ENCODE measurements around the gene ANK2.

The ANK2 gene

GRCh38 chr4:113263274-113263673, 213.8 kb downstream of the ANK2 start:
- Histone ChIP-seq H3K79me2 (ENCODE audit: control insufficient read depth, insufficient read depth, low read length) (no peaks in the 10 kb centered on the region), H2BK5ac (ENCODE audit: low read length) (no peak overlapping the region), H3K79me1 (ENCODE audit: low read length) (no peaks in the 10 kb centered on the region), H3K23ac (ENCODE audit: low read length) (no peak overlapping the region), H3K18ac (ENCODE audit: low read length) (no peak overlapping the region), H3K27me3 (ENCODE audit: insufficient read depth, low read length, poor library complexity) (no peaks in the 10 kb centered on the region), H3K9ac (ENCODE audit: low read length) (no peak overlapping the region), H3K4me2 (ENCODE audit: low read length) (no peak overlapping the region), H2BK15ac (replicated peaks; ENCODE audit: low read depth) (no peak overlapping the region), H3K4me1 (ENCODE audit: control insufficient read depth, low read depth, low read length) (no peaks in the 10 kb centered on the region), H3K36me3 (ENCODE audit: control insufficient read depth, insufficient read depth, low read length) (no peaks in the 10 kb centered on the region), H3K4ac (ENCODE audit: low read depth, low read length) (no peak overlapping the region), H2BK120ac (ENCODE audit: low read depth, low read length) (no peak overlapping the region), H2AK5ac (ENCODE audit: low read length) (no peak overlapping the region), H4K8ac (ENCODE audit: low read depth, low read length) (no peak overlapping the region), H3K27ac (ENCODE audit: low read depth, low read length) (no peak overlapping the region), H3K56ac (ENCODE audit: low read length) (no peak overlapping the region), H3K4me3 (ENCODE audit: low read length) (no peak overlapping the region), H4K5ac (ENCODE audit: low read length) (no peak overlapping the region)
- no peak for DNase-seq
- WGBS (ENCODE audit: extremely low coverage, insufficient coverage, low lambda C conversion rate) = 100% methylated on average over 1 of the region's 1 CpG

GRCh38 chr4:113270520-113271319, 221.3 kb downstream of the ANK2 start:
- no peak overlapping the region for H3K4me3 ChIP-seq (ENCODE audit: low read length)
- H3K4ac ChIP-seq (ENCODE audit: low read depth, low read length) = no peak overlapping the region
- no peaks in the 10 kb centered on the region for H3K27me3 ChIP-seq (ENCODE audit: insufficient read depth, low read length, poor library complexity)

GRCh38 chr4:113272523-113272922, 223.1 kb downstream of the ANK2 start:
- Histone ChIP-seq H3K18ac (ENCODE audit: low read length) (no peak overlapping the region), H4K8ac (ENCODE audit: low read depth, low read length) (no peak overlapping the region), H3K27ac (ENCODE audit: low read depth, low read length) (no peak overlapping the region), H4K5ac (ENCODE audit: low read length) (no peak overlapping the region), H2AK5ac (ENCODE audit: low read length) (no peak overlapping the region), H3K56ac (ENCODE audit: low read length) (no peak overlapping the region), H2BK5ac (ENCODE audit: low read length) (no peak overlapping the region), H3K4me3 (ENCODE audit: low read length) (no peak overlapping the region), H2BK15ac (replicated peaks; ENCODE audit: low read depth) (no peak overlapping the region), H3K79me1 (ENCODE audit: low read length) (no peaks in the 10 kb centered on the region), H3K4me2 (ENCODE audit: low read length) (no peak overlapping the region), H3K27me3 (ENCODE audit: insufficient read depth, low read length, poor library complexity) (no peaks in the 10 kb centered on the region), H3K79me2 (ENCODE audit: control insufficient read depth, insufficient read depth, low read length) (no peaks in the 10 kb centered on the region), H3K9ac (ENCODE audit: low read length) (no peak overlapping the region), H3K36me3 (ENCODE audit: control insufficient read depth, insufficient read depth, low read length) (no peaks in the 10 kb centered on the region), H3K4me1 (ENCODE audit: control insufficient read depth, low read depth, low read length) (peaks cover 4% of the 10 kb centered on the region), H3K4ac (ENCODE audit: low read depth, low read length) (no peak overlapping the region), H3K23ac (ENCODE audit: low read length) (no peak overlapping the region), H2BK120ac (ENCODE audit: low read depth, low read length) (no peak overlapping the region)
- DNase-seq = no peak

More at GRCh38 chr4:113270520-113271319, 221.3 kb downstream of the ANK2 start:
- Histone ChIP-seq H3K79me2 (ENCODE audit: control insufficient read depth, insufficient read depth, low read length) (no peaks in the 10 kb centered on the region), H2AK5ac (ENCODE audit: low read length) (no peak overlapping the region), H2BK120ac (ENCODE audit: low read depth, low read length) (no peak overlapping the region), H2BK5ac (ENCODE audit: low read length) (no peak overlapping the region), H3K27ac (ENCODE audit: low read depth, low read length) (no peak overlapping the region), H2BK15ac (replicated peaks; ENCODE audit: low read depth) (no peak overlapping the region), H3K23ac (ENCODE audit: low read length) (no peak overlapping the region), H4K5ac (ENCODE audit: low read length) (no peak overlapping the region), H3K18ac (ENCODE audit: low read length) (no peak overlapping the region), H3K36me3 (ENCODE audit: control insufficient read depth, insufficient read depth, low read length) (no peaks in the 10 kb centered on the region), H3K9ac (ENCODE audit: low read length) (no peak overlapping the region), H4K8ac (ENCODE audit: low read depth, low read length) (no peak overlapping the region), H3K56ac (ENCODE audit: low read length) (no peak overlapping the region), H3K79me1 (ENCODE audit: low read length) (no peaks in the 10 kb centered on the region), H3K4me1 (ENCODE audit: control insufficient read depth, low read depth, low read length) (peaks cover 4% of the 10 kb centered on the region), H3K4me2 (ENCODE audit: low read length) (no peak overlapping the region)
- WGBS (ENCODE audit: extremely low coverage, insufficient coverage, low lambda C conversion rate) = no CpG with 5 or more reads among the region's 7 CpGs
- DNase-seq = peak; percentile 59

GRCh38 chr4:113273721-113274220, 224.3 kb downstream of the ANK2 start:
- Histone ChIP-seq H3K4ac (ENCODE audit: low read depth, low read length) (no peak overlapping the region), H3K27me3 (ENCODE audit: insufficient read depth, low read length, poor library complexity) (no peaks in the 10 kb centered on the region), H3K27ac (ENCODE audit: low read depth, low read length) (no peak overlapping the region)

GRCh38 chr4:113276464-113277170, 227.2 kb downstream of the ANK2 start:
- Histone ChIP-seq H3K23ac (ENCODE audit: low read length) (no peak overlapping the region), H3K18ac (ENCODE audit: low read length) (no peak overlapping the region), H2BK5ac (ENCODE audit: low read length) (no peak overlapping the region), H3K4me1 (ENCODE audit: control insufficient read depth, low read depth, low read length) (no peaks in the 10 kb centered on the region), H4K5ac (ENCODE audit: low read length) (no peak overlapping the region), H2BK120ac (ENCODE audit: low read depth, low read length) (no peak overlapping the region), H3K4me2 (ENCODE audit: low read length) (no peak overlapping the region), H3K79me1 (ENCODE audit: low read length) (no peaks in the 10 kb centered on the region), H2BK15ac (replicated peaks; ENCODE audit: low read depth) (no peak overlapping the region), H3K56ac (ENCODE audit: low read length) (no peak overlapping the region), H3K27me3 (ENCODE audit: insufficient read depth, low read length, poor library complexity) (no peaks in the 10 kb centered on the region), H4K8ac (ENCODE audit: low read depth, low read length) (no peak overlapping the region), H3K36me3 (ENCODE audit: control insufficient read depth, insufficient read depth, low read length) (no peaks in the 10 kb centered on the region), H2AK5ac (ENCODE audit: low read length) (no peak overlapping the region), H3K79me2 (ENCODE audit: control insufficient read depth, insufficient read depth, low read length) (no peaks in the 10 kb centered on the region), H3K9ac (ENCODE audit: low read length) (no peak overlapping the region), H3K27ac (ENCODE audit: low read depth, low read length) (no peak overlapping the region), H3K4me3 (ENCODE audit: low read length) (no peak overlapping the region), H3K4ac (ENCODE audit: low read depth, low read length) (no peak overlapping the region)
- no CpG with 5 or more reads among the region's 7 CpGs for WGBS (ENCODE audit: extremely low coverage, insufficient coverage, low lambda C conversion rate)
- no peak for DNase-seq

More at GRCh38 chr4:113273721-113274220, 224.3 kb downstream of the ANK2 start:
- Histone ChIP-seq H2AK5ac (ENCODE audit: low read length) (no peak overlapping the region), H3K79me2 (ENCODE audit: control insufficient read depth, insufficient read depth, low read length) (no peaks in the 10 kb centered on the region), H3K56ac (ENCODE audit: low read length) (no peak overlapping the region), H3K79me1 (ENCODE audit: low read length) (no peaks in the 10 kb centered on the region), H2BK120ac (ENCODE audit: low read depth, low read length) (no peak overlapping the region), H3K4me3 (ENCODE audit: low read length) (no peak overlapping the region), H3K18ac (ENCODE audit: low read length) (no peak overlapping the region), H4K8ac (ENCODE audit: low read depth, low read length) (no peak overlapping the region), H3K4me2 (ENCODE audit: low read length) (no peak overlapping the region), H2BK5ac (ENCODE audit: low read length) (no peak overlapping the region), H3K4me1 (ENCODE audit: control insufficient read depth, low read depth, low read length) (peaks cover 4% of the 10 kb centered on the region), H4K5ac (ENCODE audit: low read length) (no peak overlapping the region), H2BK15ac (replicated peaks; ENCODE audit: low read depth) (no peak overlapping the region), H3K9ac (ENCODE audit: low read length) (no peak overlapping the region), H3K23ac (ENCODE audit: low read length) (no peak overlapping the region), H3K36me3 (ENCODE audit: control insufficient read depth, insufficient read depth, low read length) (no peaks in the 10 kb centered on the region)
- no peak for DNase-seq
